Panc1 (cell line): Measurements from ENCODE around the gene KNTC1. TPM values are rescaled to one million over a fixed set of nuclear protein-coding genes. Genes with fewer than 3 reads are reported as not detected.

Source experiments
- ATAC-seq: fragments of 200-7000 bp; cut with Tn5 transposase; 2 replicates; pipeline ENCODE4 v1.9.1; 2020; ENCODE audit warnings: mild to moderate bottlenecking, moderate library complexity
- BruUV-seq: library from RNA; stranded (reverse); fragments of 400-500 nt; replicated peaks from 2 replicates; lab custom pipeline; 2021; lab: Mats Ljungman, UMichigan
- CTCF ChIA-PET: fragments of 300-600 bp; sonication (Branson Sonifier 250); formaldehyde crosslinking; loops from one replicate; lab custom pipeline; 2022; ENCODE audit warnings: antibody characterized with exemption; lab: Charles Lee
- POLR2A ChIA-PET: fragments of 300-600 bp; sonication (Branson Sonifier 250); formaldehyde crosslinking; loops from one replicate; lab custom pipeline; 2022; ENCODE audit warnings: antibody characterized with exemption; lab: Charles Lee
- DNase-seq: peaks from one replicate; pipeline ENCODE4 v3.0.0-alpha.2; 2010; ENCODE audit warnings: low read depth, low spot score
- H3K27ac ChIP-seq: 2 replicates; pipeline ENCODE4 v1.5.1; 2011; ENCODE audit warnings: mild to moderate bottlenecking, low read length, inconsistent platforms
- H3K27me3 ChIP-seq: fragments of 200-500 bp; sonication (Bioruptor generic); 2 replicates; pipeline ENCODE4 v1.6.0; 2014; ENCODE audit warnings: low read length, inconsistent platforms; ENCODE audit not compliant: control insufficient read depth, insufficient read depth
- H3K36me3 ChIP-seq: fragments of 200-500 bp; sonication (Bioruptor generic); 2 replicates; pipeline ENCODE4 v1.5.1; 2014; ENCODE audit warnings: inconsistent platforms, mild to moderate bottlenecking, low read length, moderate library complexity; ENCODE audit not compliant: control insufficient read depth, insufficient read depth
- H3K4me1 ChIP-seq: 2 replicates; pipeline ENCODE4 v1.5.1; 2011; ENCODE audit warnings: inconsistent platforms, mild to moderate bottlenecking, low read length, moderate library complexity; ENCODE audit not compliant: control insufficient read depth, insufficient read depth
- H3K4me3 ChIP-seq, 2 experiments: 2 replicates each; pipeline ENCODE4 v1.5.1; 2011 to 2012; ENCODE audit warnings: low read depth in 2 of 2, low read length in 2 of 2, mild to moderate bottlenecking in 2 of 2, inconsistent platforms in 1 of 2, moderate library complexity in 1 of 2
- H3K9me3 ChIP-seq: fragments of 200-500 bp; sonication (Bioruptor generic); 2 replicates; pipeline ENCODE4 v1.5.1; 2014; ENCODE audit warnings: low read depth, mild to moderate bottlenecking, inconsistent platforms, low read length, moderate library complexity; ENCODE audit not compliant: control insufficient read depth, insufficient read depth
- CTCF ChIP-seq: fragments of 450-650 bp; IDR thresholded peaks from 2 replicates; pipeline ENCODE4 v1.5.1; 2017; ENCODE audit warnings: mild to moderate bottlenecking
- POLR2AphosphoS5 ChIP-seq: IDR thresholded peaks from 2 replicates; pipeline ENCODE4 v1.6.1; 2012; ENCODE audit warnings: mild to moderate bottlenecking, low read depth, low read length, moderate library complexity
- REST ChIP-seq, 2 experiments: IDR thresholded peaks; 2 replicates each; pipeline ENCODE4 v1.6.1; 2011 to 2012; ENCODE audit warnings: low read depth in 2 of 2, control low read depth in 1 of 2, low read length in 1 of 2, mild to moderate bottlenecking in 1 of 2, moderate library complexity in 1 of 2; ENCODE audit not compliant: insufficient read depth in 1 of 2
- SIN3A ChIP-seq: IDR thresholded peaks from 2 replicates; pipeline ENCODE4 v1.6.1; 2012; ENCODE audit warnings: low read depth, mild to moderate bottlenecking, low read length, moderate library complexity, borderline replicate concordance; ENCODE audit not compliant: insufficient read depth
- TCF7L2 ChIP-seq: IDR thresholded peaks from 2 replicates; pipeline ENCODE4 v1.6.1; 2011; ENCODE audit warnings: mild to moderate bottlenecking, low read depth, low read length, inconsistent platforms
- in situ Hi-C: cut with HindIII; loops from 2 replicates; pipeline ENCODE4 v1.10.0; 2016; ENCODE audit warnings: low sequenced_read_pairs, low pct_unique_long_range_greater_than_20kb
- intact Hi-C: fragments of 100-400 bp; cut with micrococcal nuclease; formaldehyde crosslinking; loops from one replicate; pipeline ENCODE4 v1.10.0; 2022; ENCODE audit not compliant: unreplicated experiment
- total RNA-seq: library from RNA; stranded (reverse); gene quantifications from one replicate; pipeline ENCODE4 v1.2.1, GENCODE V29; 2021; ENCODE audit not compliant: unreplicated experiment

KNTC1 gene
- total RNA-seq, 1 experiment from 2014 or later = 53.9 TPM

- Histone ChIP-seq H3K9me3 (no peaks in the 10 kb centered on the region), H3K27ac (no peak overlapping the region), H3K4me1 (no peaks in the 10 kb centered on the region), H3K36me3 (peaks cover 47% of the 10 kb centered on the region), H3K4me3 (no peak overlapping the region), H3K27me3 (no peaks in the 10 kb centered on the region)
- intact Hi-C loops (no loop called here), in situ Hi-C loops (no loop called here)
- no TSS peak for BruUV-seq
- ChIA-PET POLR2A (no interaction called here), CTCF (no interaction called here)
- TF ChIP-seq CTCF (no peak), REST (IDR thresholded peaks at IDR 0.05; ENCODE audit: insufficient read depth in 1 of 2, low read depth in 2 of 2, low read length in 1 of 2) (no peak), SIN3A (no peak), POLR2AphosphoS5 (no peak), TCF7L2 (no peak)
- no peak for ATAC-seq
- no peak for DNase-seq
Observed at GRCh38 chr12:122547330-122547729, 20.3 kb downstream of the KNTC1 start.

GRCh38 chr12:122558745-122559641 lies 31.9 kb downstream of the KNTC1 start:
- in situ Hi-C loops = no loop called here
- H3K36me3 ChIP-seq = peaks cover 19% of the 10 kb centered on the region
- CTCF ChIA-PET = no interaction called here

More at GRCh38 chr12:122558745-122559641, 31.9 kb downstream of the KNTC1 start:
- DNase-seq = no peak
- POLR2A ChIA-PET = no interaction called here
- no peaks in the 10 kb centered on the region for H3K27me3 ChIP-seq
- H3K9me3 ChIP-seq = no peaks in the 10 kb centered on the region
- no TSS peak for BruUV-seq
- no peak overlapping the region for H3K27ac ChIP-seq
- H3K4me3 ChIP-seq = no peak overlapping the region
- no peak for TF ChIP-seq POLR2AphosphoS5
- no peak for TF ChIP-seq SIN3A
- no peak for TF ChIP-seq CTCF
- TF ChIP-seq REST (IDR thresholded peaks at IDR 0.05; ENCODE audit: insufficient read depth in 1 of 2, low read depth in 2 of 2, low read length in 1 of 2) = no peak
- no peak for TF ChIP-seq TCF7L2
- intact Hi-C loops = no loop called here
- no peaks in the 10 kb centered on the region for H3K4me1 ChIP-seq
- no peak for ATAC-seq
